RPMI7951 (cell line): ENCODE measurements around the gene TAC3. TPM values are rescaled to one million over a fixed set of nuclear protein-coding genes. Genes with fewer than 3 reads are reported as not detected.
A peak's percentile ranks its signal among the peaks of the same experiment; 100 is the strongest.
"Not testable (repeated sequence)": the region's sequence is repeated elsewhere in the genome, so short reads cannot be mapped to it uniquely, and the experiment has no call there.

Source experiments
- DNase-seq: peaks from one replicate; pipeline ENCODE4 v3.0.0-alpha.2; 2012; ENCODE audit warnings: low read depth
- total RNA-seq: library from RNA; depleted of rRNA; stranded (reverse); fragments of >200 nt; shearing (Covaris generic); gene quantifications from 2 replicates; pipeline ENCODE4 v1.2.3, GENCODE V29; 2014

Gene TAC3
- total RNA-seq, 1 experiment from 2014 or later, result not detected

DNA sequence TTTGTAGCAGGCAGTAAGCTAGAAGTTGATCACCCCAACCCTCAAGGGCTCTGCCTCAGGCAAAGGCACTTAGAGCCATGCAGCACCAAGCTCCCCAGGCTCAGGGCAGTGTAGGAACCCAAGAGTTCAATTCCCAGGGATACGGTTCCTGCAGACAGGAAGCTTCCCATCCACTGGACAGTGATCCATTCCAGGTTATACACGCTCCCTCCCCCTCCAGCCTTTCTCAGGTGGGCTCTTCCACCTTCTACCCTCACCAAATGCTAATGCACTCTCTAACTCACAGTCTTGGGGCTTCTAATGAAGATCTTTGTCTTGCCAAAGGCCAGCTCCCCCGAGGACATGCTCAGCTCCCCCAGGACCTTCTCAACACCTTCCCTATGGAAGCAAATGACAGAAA lies 20.9 kb upstream of the TAC3 start:
- DNase-seq, result no peak

DNA sequence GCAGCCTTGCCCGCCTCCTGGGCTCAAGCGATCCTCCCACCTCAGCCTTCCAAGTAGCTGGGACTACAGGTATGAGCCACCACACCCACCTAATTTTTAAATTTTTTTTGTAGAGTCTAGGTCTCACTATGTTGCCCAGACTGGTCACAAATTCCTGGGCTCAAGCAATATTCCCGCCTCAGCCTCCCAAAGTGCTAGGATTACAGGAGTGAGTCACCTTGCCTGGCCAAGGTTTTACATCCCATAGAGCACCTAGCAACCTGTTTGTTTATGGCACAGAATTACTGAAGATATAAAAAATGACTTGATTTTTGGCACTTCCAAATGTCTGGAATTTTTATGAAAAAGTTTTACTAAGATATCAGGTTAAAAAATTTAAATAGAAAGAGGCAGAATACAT lies 17.1 kb upstream of the TAC3 start:
- DNase-seq, result no peak

DNA sequence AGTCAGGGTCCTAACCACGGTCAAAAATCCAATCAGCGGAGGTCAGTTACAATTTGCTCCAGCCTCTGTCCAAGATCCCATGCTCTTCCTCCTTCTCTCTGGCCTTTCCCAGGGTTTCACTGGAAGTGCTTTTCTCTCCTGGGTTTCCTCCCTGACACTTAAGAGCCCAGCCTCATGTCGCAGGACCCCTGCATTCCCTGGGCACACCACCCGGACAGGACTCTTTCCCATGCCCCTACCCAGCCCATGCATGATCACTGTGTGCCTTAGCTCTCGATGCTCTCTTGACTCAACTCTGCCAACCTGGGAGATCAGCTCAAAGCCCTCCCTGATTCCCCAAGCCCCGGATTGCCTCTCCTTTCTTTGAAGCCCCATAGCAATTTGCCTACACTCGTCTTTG lies 15.5 kb upstream of the TAC3 start:
- no peak for DNase-seq

DNA sequence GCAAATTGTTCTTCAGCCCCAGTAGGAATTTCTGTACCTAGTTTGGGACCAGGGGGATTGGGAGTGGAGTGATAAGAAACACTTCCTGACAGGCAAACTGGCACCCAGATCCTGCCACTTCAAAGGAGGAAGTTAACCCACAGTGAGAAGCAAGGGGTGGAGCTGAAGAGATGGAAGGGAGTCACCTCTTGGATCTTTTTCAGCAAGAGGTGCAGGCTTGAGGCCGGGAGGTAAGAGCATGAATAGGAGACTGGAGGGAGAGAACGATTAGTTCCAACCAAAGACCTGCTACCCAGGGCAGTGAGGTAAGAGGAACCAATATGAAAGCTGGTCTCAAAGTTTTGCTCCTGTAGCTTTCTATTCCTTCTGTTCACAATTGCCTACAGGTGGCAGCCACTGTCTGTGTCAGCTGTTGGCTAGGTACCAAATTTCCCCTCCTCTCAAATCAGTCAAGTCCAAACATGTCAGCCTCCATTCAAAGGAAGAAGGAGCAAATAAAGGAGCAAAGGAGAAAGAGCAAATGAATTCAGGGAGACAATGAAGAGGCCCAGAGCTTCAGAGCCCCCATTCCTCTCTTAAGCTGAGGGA lies 14.9 kb upstream of the TAC3 start:
- DNase-seq, result no peak

DNA sequence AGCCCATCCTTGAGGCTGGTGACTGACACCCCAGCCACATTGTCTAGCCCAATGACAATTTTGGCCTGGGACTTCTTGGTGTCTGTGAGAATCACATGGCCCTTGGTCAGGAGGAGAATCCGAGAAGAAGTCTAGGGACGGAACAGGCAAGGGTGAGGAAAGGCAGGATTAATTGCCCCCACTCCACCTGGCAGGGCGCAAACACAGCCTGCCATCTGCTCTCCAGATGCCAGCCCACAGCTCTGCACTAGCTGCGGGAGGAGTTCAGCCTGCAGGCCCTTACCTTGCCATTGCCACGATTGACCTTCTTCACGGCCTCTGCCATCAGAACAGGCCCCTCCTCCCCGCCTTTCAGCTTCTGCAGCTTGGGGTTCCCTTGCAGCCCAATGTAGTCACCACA lies 13.1 kb upstream of the TAC3 start:
- no peak for DNase-seq

DNA sequence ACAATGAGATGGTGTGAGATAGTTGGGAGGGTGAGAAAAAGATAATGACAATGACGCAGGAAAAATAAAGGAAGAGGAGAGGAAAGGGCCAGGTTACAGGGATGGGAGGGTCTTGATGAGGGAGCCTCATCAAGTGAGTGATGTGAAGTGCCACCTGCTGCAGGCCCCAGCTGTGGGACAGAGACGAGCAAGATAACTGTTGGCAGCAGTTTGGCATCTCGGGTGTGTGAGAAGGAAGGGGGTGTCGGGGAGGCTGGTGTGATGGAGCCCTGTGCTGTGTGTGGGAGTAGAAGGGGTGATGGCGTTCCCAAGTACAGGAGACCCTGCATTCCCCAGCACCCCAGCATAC lies 11.4 kb upstream of the TAC3 start:
- no peak for DNase-seq

DNA sequence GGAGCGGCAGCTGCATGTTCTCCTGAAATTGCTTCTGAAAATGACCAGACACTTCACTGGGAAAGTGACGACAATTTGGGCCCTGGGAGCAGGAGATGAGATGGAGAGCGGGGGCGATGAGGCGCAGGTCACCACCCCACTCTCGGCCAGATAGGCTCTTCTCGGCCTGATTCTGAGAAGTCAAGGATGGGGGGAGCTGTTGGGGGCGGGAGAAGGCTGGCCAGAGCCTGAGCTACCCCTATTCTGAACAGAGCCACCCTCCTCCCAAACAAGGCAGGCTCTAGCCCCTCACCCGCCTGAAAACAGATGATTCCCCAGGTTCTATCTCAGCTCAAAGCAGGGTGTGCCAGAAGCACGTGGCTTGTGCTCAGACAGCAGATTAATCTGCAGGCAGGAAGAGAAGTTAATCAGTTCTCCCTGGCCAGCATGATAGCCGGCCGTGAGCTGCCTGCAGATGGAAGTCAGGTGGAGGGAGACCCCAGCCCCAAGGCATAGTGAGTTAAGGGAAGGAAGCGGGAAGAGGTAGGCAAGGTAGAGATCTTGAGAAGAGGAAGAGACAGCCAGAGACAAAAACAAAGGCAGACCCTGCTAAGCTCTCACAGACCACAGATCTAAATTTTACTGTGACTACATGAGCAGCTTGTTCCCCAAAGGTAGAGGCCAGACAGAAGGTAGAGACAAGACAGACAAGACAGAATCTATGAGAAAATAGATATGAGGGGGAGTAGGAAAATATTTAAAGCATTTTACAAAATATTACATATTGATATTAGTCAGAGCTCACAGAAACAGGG lies 10.9 kb upstream of the TAC3 start:
- DNase-seq, result no peak

DNA sequence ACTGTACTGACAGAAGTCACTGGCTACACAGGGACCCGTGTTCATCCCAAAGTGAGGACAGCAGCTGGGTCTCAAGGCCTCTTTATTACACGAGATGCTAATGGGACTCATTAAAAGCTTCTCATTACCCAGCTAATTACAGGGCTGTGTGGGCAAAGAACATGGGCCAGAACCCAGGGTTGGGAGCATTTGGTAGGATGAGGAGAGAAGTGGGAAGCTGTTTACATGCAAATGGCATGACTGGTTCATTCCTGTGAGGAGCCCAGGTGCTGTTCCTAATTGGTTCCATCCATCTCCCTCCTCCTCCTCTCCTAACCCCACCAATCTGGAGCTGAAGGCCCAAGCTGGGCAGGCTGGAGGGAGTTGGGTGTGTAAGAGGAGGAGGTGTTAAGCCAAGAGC lies 8.9 kb upstream of the TAC3 start:
- no peak for DNase-seq

DNA sequence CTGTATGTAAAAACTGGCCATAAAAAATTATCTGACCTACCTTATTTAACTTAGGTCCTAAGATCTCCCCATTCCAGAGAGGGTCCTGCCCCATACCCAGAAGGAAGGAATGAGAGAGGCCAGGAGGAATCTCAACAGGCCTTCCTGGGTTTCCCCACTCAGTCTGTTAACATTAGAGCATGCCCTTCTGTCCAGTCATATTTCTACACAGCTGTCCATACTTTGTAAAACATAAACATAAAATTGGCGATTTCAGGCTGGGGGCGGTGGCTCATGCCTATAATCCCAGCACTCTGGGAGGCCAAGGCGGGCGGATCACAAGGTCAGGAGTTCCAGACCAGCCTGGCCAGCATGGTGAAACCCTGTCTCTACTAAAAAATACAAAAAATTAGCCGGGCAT lies 6.0 kb upstream of the TAC3 start:
- not testable (repeated sequence) for DNase-seq

DNA sequence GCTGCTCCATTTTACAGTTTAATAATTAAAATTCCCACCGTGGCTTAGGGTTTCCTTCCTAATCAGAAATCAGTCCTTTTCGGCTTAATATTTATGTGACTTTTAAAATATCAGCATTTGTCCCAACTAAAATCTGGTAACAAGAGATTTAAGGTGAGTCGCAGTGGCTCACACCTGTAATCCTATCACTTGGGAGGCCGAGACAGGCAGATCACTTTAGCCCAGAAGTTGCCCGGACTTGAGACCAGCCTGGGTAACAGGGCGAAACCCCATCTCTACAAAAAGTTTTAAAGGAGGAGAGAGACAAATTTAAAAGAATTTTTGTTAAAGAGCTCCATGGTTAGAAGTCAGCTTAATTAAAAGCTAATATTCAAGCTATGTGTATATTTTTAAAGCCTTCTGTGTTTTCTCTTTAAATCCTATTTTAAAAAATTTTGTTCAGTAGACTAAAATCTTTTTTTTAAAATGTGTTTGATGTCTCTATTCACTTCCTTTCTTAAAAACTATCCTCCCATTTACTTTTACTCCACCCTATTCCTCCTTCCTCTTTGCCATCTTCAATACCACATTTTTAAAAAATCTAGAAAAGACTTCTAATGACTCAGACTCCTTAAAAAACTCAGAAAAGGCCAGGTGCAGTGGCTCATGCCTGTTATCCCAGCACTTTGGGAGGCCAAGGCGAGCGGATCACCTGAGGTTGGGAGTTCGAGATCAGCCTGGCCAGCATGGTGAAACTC lies 3.8 kb upstream of the TAC3 start:
- no peak for DNase-seq

DNA sequence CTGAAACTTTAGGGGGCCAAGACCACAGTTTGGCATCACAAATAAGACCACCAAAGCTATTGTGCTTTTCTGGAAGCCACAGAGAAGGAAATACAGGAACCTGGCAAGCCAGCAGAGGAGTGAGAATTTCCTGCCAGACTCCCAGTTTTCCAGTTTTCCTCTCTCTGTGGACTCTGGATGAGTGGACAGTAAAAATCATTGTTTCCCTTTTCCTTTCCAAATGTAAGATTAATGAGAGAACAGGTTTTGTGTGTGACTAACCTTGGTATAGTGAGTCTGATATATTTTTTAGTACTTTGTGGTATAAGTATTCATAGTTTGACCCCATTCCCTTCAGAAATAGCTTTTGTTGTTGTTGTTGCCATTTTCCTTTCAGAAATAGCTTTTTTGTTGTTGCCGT lies 2.6 kb upstream of the TAC3 start:
- no peak for DNase-seq

DNA sequence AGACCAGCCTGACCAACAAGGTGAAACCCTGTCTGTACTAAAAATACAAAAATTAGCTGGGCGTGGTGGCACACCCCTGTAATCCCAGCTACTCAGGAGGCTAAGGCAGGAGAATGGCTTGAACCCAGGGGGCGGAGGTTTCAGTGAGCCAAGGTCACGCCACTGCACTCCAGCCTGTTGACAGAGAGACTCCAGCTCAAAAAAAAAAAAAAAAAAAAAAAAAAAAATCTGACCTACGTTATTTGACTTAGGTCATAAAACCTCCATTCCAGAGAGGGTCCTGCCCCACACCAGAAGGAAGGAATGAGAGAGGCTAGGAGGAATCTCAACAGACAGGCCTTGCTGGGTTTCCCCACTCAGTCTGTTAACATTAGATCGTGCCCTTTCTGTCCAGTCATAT lies 2.0 kb upstream of the TAC3 start:
- not testable (repeated sequence) for DNase-seq

DNA sequence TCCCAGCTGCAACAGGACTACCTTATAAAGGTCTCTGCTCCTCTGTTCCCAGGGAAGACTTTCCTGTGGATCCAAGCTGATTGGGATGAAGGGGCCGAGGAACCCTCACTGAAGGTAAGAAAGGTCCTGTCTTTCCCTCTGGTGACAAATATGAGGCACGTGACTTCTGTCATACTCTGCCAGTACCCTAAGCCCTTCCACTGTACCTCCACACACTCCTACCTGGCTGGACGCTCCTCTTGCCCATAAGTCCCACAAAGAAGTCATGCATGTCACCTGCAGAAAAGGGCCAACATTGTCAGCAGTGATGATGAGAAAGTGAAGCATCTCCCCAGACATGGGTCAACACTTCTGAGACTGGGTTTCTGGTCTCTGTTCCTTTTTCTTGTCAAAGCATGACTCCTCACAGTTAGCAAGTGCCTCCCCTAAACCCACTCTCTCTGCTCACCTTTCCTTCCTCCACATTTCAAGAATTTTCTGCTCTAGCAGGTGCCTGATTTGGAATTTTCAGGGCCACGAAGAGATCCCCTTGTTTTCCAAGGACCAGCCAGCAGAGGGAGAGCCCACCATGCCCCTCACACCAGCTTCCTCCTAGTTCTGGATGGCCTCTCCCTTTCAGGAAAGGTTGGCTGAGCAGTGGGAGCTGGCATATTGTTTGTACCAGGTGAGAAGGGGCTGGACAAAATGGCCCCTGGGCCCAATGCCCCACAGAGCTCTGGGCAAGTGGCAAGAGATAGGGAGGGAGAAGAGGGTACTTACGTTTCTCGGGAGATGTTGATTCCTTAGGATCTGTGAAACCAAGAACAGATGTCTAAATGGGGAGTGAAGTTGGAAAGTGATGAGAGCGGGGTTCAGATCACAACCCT lies 3.5 kb downstream of the TAC3 start:
- no peak for DNase-seq

DNA sequence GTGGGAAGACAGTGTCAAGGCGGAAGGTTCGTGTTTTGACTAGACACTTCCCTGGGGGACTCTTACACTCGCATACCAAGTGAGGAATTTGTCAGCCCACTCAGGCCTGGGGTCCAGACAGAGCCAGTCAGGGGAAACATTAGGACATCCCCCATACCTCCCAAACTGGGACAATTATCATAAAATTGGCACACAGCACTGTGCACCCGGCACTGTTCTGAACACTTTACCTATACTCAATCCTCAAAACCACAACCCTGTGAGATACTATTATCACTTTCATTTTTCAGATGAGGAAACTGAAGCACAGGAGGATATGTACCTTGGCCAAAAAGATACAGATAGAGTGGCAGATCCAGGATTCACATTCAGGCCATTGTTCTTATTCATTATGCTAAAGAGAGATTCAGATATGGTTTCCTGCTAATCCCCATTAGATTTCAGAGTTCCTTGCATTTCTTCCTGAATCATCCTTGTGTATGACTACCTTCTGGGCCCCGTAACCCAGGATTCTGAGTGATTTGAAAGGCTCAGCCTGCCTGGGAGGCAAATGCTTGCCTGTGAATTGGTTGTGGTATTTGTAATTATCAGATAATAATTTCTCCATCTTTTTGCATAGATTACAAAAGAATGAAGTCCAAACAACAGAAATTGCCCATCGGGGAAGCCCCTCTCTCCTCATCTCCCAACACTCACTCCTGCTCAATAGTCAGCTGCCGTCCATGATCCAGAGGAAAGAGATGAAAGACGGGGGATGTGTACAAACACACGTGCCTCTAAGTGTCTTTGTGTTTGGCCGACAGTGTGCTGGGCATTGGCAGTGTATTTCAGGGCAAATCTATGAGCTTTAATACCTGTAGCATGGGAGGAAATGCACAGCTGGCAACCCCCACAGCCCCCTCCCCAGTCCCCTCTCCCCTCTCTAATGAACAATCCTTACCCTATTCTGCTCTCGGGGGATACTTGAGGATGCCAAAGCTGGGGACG lies 4.6 kb downstream of the TAC3 start:
- DNase-seq, result no peak

DNA sequence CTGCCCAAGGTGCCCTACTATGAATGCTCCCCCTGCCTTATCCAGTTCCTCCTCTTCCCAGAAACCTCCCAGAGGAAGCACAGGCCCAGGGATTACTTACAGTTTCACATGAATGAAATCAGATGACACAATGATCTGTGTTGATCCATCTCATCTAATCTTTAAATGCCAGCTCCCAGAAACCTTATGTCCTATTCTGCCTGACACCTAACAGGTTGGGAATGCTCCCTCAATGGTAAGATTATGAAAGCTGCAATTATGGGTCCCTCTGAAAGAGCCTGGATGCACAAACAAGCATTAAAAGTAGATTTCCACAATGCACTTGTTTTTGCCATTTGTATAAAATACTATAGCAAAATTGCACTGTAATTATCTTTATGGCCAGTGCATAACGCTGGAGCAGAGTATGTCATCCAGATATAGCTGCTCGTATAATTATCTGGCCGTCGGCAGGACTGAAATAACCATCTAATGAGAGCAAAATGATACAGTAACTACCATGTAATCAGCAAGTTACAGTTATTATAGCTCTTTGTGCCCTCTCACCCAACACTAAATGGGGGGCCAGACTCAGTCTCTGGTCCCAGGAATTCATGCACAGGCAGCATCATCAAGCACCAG lies 5.6 kb downstream of the TAC3 start:
- DNase-seq, result no peak

DNA sequence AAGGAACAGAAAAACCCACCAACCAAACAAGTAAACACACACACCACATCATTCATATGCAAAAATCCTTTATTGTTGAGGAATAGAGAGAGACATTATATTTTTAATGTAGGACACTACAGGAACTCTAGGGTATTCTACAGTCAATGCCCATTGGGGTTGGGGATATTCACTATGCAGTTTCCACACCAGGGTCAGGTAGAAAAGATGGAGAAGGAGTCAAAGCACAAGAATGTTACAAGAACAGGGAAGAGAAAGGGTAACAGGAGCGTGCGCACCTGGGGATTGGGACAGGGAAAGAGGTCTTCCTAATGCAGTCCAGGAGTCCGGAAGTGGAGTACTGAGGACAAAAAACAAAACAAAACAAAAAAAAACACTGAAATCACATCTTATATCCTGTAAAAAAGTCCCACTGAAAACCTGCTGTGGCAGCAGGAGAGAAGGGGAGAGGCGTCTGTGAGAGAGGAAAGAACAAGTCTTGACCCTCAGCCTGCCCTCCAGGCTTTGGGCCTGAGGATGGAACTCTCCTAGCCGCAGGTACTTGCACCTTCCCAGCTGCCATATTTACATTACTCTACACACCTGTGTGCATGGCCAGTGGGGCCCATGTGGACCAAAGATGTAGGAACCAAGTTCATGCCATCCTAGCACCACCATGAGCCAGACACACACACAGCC lies 6.2 kb downstream of the TAC3 start:
- DNase-seq, result no peak

DNA sequence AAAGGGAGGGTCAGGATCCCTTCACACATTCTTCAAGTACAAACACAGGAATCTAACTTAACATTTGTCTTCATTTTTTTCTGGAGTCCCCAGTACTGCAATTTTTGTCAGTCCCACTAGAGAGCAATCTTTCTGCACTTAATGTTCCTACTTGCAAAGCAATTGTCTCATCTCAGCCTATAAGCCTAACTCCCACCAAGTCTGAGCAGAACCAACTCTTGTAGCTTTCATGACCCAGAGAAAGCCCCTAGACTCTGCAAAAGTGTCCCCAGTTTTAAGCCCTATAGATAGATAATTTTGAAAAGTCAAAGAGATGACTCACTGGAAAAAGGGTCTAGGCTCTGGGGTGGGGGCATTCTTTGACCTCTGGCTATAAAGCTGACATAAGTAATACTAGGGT lies 8.2 kb downstream of the TAC3 start:
- DNase-seq, result peak; percentile 59

DNA sequence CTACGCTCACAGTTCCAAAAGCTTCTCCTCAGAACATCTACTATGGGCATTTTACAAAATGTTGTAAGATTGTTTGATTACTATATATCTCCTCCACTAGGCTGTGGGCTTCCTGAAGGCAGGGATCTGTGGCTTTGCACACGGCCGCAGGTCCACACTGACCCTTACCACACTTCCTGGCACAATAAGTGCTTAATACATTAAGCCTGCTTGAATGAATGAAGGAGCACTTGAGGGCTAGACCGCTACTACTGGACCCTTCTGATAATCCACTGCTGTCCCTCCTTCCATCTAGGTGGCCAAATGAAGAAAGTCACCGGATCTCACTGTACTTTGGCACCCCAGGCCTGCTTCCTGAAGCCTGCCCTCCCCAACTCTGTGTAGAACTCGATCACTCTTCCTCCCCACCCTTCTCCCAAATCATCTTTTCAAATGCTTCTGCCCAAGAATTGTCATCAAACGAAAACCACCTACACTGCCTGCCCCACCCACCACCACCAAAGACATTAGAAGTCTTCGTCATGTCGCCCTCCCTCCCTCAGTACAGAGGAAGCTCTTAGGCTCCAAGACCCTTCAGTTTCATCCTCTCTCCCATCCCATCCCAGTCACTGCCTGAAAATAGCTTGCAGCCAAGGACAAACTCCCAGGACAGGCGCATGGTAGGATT lies 9.4 kb downstream of the TAC3 start:
- DNase-seq, result peak; percentile 3
